ENCODE results near the gene SDHAF3. TPM values are rescaled to one million over a fixed set of nuclear protein-coding genes. Genes with fewer than 3 reads are reported as not detected.

Gene SDHAF3
- total RNA-seq, 2 donors from 2014 or later, result 9.1 to 13.9 TPM

DNA sequence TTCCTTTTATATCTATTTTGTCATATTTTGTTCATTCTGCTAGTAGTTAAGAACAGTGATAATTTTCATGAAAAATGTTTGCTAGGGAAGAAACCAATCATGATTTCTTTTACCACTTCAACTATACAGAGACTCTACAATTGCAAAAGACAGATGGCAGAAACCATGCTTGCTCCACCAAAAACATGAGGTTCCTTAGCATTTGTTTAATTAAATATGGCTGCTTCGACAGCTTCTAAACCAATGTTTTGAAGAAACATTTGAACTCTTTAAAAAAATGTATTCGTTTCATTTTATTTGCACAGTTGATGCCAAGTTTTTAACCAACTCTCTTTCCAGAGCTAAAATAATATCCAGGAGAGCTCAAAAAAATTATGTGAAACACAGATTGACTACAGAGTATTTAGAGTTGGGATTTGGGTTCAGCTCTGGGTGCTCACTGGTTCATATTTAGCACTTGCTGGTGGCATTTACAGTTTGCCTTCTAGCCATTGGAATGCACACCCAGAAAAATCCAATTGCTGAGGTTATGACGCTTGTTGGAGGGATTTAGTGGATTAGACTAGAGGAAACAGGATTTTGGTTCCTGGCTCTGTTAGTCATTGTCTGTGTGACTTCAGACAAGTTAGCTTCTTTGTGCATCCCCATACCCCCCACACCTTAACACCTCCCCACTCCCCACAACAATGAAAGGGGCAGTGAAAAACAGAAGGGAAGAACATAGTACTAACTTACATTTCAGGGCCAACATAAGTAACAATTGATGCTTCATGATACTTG is 35.8 kb upstream of the SDHAF3 start:
- TF ChIP-seq POLR2A (IDR thresholded peaks at IDR 0.05) (no peak), POLR2AphosphoS5 (IDR thresholded peaks at IDR 0.05) (no peak)
- TF ChIP-seq, protein P1, sequence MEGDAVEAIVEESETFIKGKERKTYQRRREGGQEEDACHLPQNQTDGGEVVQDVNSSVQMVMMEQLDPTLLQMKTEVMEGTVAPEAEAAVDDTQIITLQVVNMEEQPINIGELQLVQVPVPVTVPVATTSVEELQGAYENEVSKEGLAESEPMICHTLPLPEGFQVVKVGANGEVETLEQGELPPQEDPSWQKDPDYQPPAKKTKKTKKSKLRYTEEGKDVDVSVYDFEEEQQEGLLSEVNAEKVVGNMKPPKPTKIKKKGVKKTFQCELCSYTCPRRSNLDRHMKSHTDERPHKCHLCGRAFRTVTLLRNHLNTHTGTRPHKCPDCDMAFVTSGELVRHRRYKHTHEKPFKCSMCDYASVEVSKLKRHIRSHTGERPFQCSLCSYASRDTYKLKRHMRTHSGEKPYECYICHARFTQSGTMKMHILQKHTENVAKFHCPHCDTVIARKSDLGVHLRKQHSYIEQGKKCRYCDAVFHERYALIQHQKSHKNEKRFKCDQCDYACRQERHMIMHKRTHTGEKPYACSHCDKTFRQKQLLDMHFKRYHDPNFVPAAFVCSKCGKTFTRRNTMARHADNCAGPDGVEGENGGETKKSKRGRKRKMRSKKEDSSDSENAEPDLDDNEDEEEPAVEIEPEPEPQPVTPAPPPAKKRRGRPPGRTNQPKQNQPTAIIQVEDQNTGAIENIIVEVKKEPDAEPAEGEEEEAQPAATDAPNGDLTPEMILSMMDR (IDR thresholded peaks at IDR 0.05), result no peak
- intact Hi-C loops (cut with DNase I), result no loop called here
- Histone ChIP-seq H3K36me3 (no peaks in the 10 kb centered on the region), H3K4me1 (replicated peaks) (no peaks in the 10 kb centered on the region), H3K9me3 (no peaks in the 10 kb centered on the region), H3K4me3 (no peak overlapping the region), H3K27me3 (replicated peaks; ENCODE audit: insufficient read depth) (no peaks in the 10 kb centered on the region), H3K27ac (no peak overlapping the region)
- 47% methylated on average over 3 of the region's 3 CpGs for WGBS
- no peak for DNase-seq (ENCODE audit: low spot score)

DNA sequence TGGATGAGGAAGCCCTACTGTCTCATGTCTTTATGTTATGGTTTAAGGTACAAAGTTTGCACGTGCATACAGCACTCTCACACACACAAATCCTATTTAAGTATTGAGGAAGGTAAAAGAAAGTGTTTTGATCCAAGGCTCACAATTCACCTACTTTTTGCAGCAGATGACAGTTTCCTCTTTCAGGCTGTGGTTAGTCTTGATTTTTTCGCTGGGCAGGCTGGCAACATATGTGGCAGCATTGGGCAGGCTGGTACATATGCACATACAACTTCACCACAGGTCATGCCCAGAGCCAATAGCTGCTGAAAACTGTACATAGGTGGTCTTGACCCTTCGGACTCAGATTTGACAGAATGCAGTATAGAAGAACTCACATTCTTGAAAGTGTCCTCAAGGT is 29.1 kb upstream of the SDHAF3 start:
- no peaks in the 10 kb centered on the region for H3K27me3 ChIP-seq (replicated peaks; ENCODE audit: insufficient read depth)
- DNase-seq (ENCODE audit: low spot score), result no peak
- H3K4me1 ChIP-seq (replicated peaks), result no peaks in the 10 kb centered on the region
- intact Hi-C loops (cut with DNase I), result no loop called here
- TF ChIP-seq POLR2A (IDR thresholded peaks at IDR 0.05) (no peak), POLR2AphosphoS5 (IDR thresholded peaks at IDR 0.05) (no peak)
- TF ChIP-seq, protein P1 (IDR thresholded peaks at IDR 0.05), result no peak
- 69% methylated on average over 3 of the region's 3 CpGs for WGBS
- H3K36me3 ChIP-seq, result no peaks in the 10 kb centered on the region
- H3K4me3 ChIP-seq, result no peak overlapping the region
- no peak overlapping the region for H3K27ac ChIP-seq
- no peaks in the 10 kb centered on the region for H3K9me3 ChIP-seq

DNA sequence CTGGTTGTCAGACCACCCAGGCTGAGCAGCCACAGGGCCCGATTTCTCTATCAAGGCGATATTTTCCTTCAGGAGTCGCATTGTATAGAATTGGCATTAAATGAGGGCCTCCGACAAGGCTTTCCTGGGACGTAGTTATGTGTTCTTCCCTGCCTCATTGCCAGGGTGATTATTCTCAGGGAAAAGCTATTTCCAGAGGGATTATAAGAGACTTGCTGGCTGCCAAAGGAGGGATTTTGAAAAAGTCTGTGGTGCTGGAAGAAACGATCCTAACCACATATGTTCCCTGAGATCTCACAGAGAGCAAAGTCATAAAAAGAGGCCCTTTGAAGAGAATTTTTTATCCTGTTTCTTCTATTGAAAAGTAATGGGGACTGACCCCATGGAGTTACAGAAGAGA is 27.7 kb upstream of the SDHAF3 start:
- H3K4me1 ChIP-seq (replicated peaks), result no peaks in the 10 kb centered on the region
- no peak for TF ChIP-seq POLR2A (IDR thresholded peaks at IDR 0.05)
- TF ChIP-seq, protein P1 (IDR thresholded peaks at IDR 0.05), result no peak
- TF ChIP-seq POLR2AphosphoS5 (IDR thresholded peaks at IDR 0.05), result no peak
- no peaks in the 10 kb centered on the region for H3K27me3 ChIP-seq (replicated peaks; ENCODE audit: insufficient read depth)
- no peak overlapping the region for H3K4me3 ChIP-seq
- intact Hi-C loops (cut with DNase I), result no loop called here
- WGBS, result 87% methylated on average over 6 of the region's 6 CpGs
- H3K36me3 ChIP-seq, result no peaks in the 10 kb centered on the region
- H3K27ac ChIP-seq, result no peak overlapping the region
- H3K9me3 ChIP-seq, result no peaks in the 10 kb centered on the region
- DNase-seq (ENCODE audit: low spot score), result no peak

DNA sequence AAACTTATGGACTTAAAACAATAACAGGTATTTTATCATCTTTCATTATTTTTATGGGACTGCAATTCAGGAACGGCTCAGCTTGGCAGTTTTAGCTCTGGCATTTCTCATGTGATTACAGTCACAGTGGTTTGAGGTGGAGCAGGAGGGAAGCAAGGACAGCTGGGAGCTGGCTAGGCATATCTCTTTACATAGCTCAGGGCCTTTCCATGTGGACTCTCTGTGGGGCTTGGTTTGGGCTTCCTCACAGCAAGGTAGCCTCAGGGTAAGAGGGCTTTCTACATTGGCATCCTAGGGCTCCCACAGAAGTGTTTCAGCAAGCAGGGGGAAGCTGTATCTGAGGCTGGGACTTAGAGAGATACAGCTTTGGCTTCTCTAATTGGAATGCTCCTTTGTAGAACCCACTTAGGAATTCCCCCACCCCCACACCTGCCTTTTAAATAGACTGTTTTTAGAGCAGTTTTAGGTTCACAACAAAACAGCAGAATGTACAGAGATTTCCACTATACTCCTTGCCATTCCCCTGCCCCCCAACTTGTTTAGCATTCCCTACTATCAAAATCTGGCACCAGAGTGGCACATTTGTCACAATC is 26.6 kb upstream of the SDHAF3 start:
- WGBS, result 47% methylated on average over 1 of the region's 1 CpG
- no peaks in the 10 kb centered on the region for H3K27me3 ChIP-seq (replicated peaks; ENCODE audit: insufficient read depth)

More for the DNA sequence above, 26.6 kb upstream of the SDHAF3 start:
- no peak for DNase-seq (ENCODE audit: low spot score)
- Histone ChIP-seq H3K4me3 (no peak overlapping the region), H3K36me3 (no peaks in the 10 kb centered on the region), H3K4me1 (replicated peaks) (no peaks in the 10 kb centered on the region), H3K9me3 (no peaks in the 10 kb centered on the region), H3K27ac (no peak overlapping the region)
- intact Hi-C loops (cut with DNase I), result no loop called here
- no peak for TF ChIP-seq POLR2AphosphoS5 (IDR thresholded peaks at IDR 0.05)
- TF ChIP-seq, protein P1 (IDR thresholded peaks at IDR 0.05), result no peak
- no peak for TF ChIP-seq POLR2A (IDR thresholded peaks at IDR 0.05)
